Mesenchymal stem cell (in vitro differentiated cells and primary cell): ENCODE results near the gene P2RX3.

Experiments
- DNase-seq: peaks from one replicate; pipeline ENCODE4 v3.0.0-alpha.2; 2013
- H2AFZ ChIP-seq: one replicate; pipeline ENCODE4 v1.6.1; 2013; ENCODE audit warnings: low read depth, mild to moderate bottlenecking, control low read depth, inconsistent platforms, low read length, moderate library complexity
- H2AK5ac ChIP-seq: 2 replicates; pipeline ENCODE4 v1.6.1; 2013; ENCODE audit warnings: low read length, moderate library complexity, mild to moderate bottlenecking, inconsistent platforms; ENCODE audit not compliant: severe bottlenecking
- H2BK120ac ChIP-seq: one replicate; pipeline ENCODE4 v1.6.1; 2013; ENCODE audit warnings: low read depth, mild to moderate bottlenecking, inconsistent platforms, low read length, moderate library complexity
- H2BK12ac ChIP-seq, 2 experiments: one replicate each; pipeline ENCODE4 v1.6.1; 2013; ENCODE audit warnings: inconsistent platforms in 2 of 2, low read length in 2 of 2, mild to moderate bottlenecking in 2 of 2, moderate library complexity in 2 of 2, control low read depth in 1 of 2
- H2BK15ac ChIP-seq: one replicate; pipeline ENCODE4 v1.6.1; 2013; ENCODE audit warnings: mild to moderate bottlenecking, low read depth, inconsistent platforms; ENCODE audit not compliant: poor library complexity, severe bottlenecking
- H2BK5ac ChIP-seq: 2 replicates; pipeline ENCODE4 v1.6.1; 2013; ENCODE audit warnings: low read depth, mild to moderate bottlenecking, low read length, control low read depth, inconsistent platforms; ENCODE audit not compliant: poor library complexity, severe bottlenecking
- H3K14ac ChIP-seq, 2 experiments: one replicate each; pipeline ENCODE4 v1.6.1; 2013; ENCODE audit warnings: inconsistent platforms in 2 of 2, low read length in 2 of 2, control low read depth in 1 of 2, mild to moderate bottlenecking in 1 of 2, moderate library complexity in 1 of 2
- H3K18ac ChIP-seq, 2 experiments: one replicate each; pipeline ENCODE4 v1.6.1; 2013; ENCODE audit warnings: inconsistent platforms in 2 of 2, low read length in 2 of 2, control low read depth in 1 of 2, low read depth in 1 of 2, mild to moderate bottlenecking in 1 of 2
- H3K23ac ChIP-seq, 2 experiments: one replicate each; pipeline ENCODE4 v1.6.1; 2013; ENCODE audit warnings: inconsistent platforms in 2 of 2, low read length in 2 of 2, mild to moderate bottlenecking in 2 of 2, moderate library complexity in 2 of 2, control low read depth in 1 of 2
- H3K27ac ChIP-seq: 2 replicates; pipeline ENCODE4 v1.5.1; 2013; ENCODE audit warnings: mild to moderate bottlenecking, moderate library complexity, low read length, control low read depth, inconsistent platforms; ENCODE audit not compliant: poor library complexity, severe bottlenecking
- H3K27me3 ChIP-seq, 2 experiments: 2 replicates each; pipeline versions ENCODE4 v1.6.1 to v1.7.0; 2013; ENCODE audit warnings: low read length in 2 of 2, mild to moderate bottlenecking in 2 of 2, moderate library complexity in 2 of 2, control low read depth in 1 of 2, inconsistent platforms in 1 of 2; ENCODE audit not compliant: control insufficient read depth in 1 of 2, insufficient read depth in 1 of 2
- H3K36me3 ChIP-seq, 2 experiments: 2 replicates each; pipeline versions ENCODE4 v1.6.1 to v1.7.0; 2013; ENCODE audit warnings: low read length in 2 of 2, control low read depth in 1 of 2, inconsistent platforms in 1 of 2, low read depth in 1 of 2, mild to moderate bottlenecking in 1 of 2; ENCODE audit not compliant: insufficient read depth in 2 of 2, control insufficient read depth in 1 of 2
- H3K4ac ChIP-seq, 2 experiments: one replicate each; pipeline ENCODE4 v1.6.1; 2013; ENCODE audit warnings: inconsistent platforms in 2 of 2, low read length in 2 of 2, mild to moderate bottlenecking in 2 of 2, moderate library complexity in 2 of 2, control low read depth in 1 of 2, low read depth in 1 of 2
- H3K4me1 ChIP-seq: 2 replicates; pipeline ENCODE4 v1.6.1; 2013; ENCODE audit warnings: low read depth, low read length, control low read depth; ENCODE audit not compliant: control insufficient read depth, insufficient read depth
- H3K4me2 ChIP-seq: 2 replicates; pipeline ENCODE4 v1.6.1; 2013; ENCODE audit warnings: low read length, mild to moderate bottlenecking, inconsistent platforms; ENCODE audit not compliant: poor library complexity, severe bottlenecking
- H3K4me3 ChIP-seq, 2 experiments: 2 replicates each; pipeline versions ENCODE4 v1.5.1 to v1.7.0; 2013; ENCODE audit warnings: low read length in 2 of 2, mild to moderate bottlenecking in 2 of 2, control low read depth in 1 of 2, low read depth in 1 of 2; ENCODE audit not compliant: insufficient read depth in 1 of 2
- H3K79me1 ChIP-seq: replicated peaks from 2 replicates; pipeline ENCODE4 v1.6.1; 2013; ENCODE audit warnings: mild to moderate bottlenecking, control low read depth, low read length, inconsistent platforms; ENCODE audit not compliant: poor library complexity, severe bottlenecking
- H3K9ac ChIP-seq: 2 replicates; pipeline ENCODE4 v1.7.0; 2013; ENCODE audit warnings: mild to moderate bottlenecking, low read length, moderate library complexity
- H3K9me3 ChIP-seq: 2 replicates; pipeline ENCODE4 v1.7.0; 2013; ENCODE audit warnings: mild to moderate bottlenecking, low read length; ENCODE audit not compliant: control insufficient read depth
- H4K8ac ChIP-seq: one replicate; pipeline ENCODE4 v1.6.1; 2013; ENCODE audit warnings: inconsistent platforms, mild to moderate bottlenecking, low read length, moderate library complexity
- H4K91ac ChIP-seq: one replicate; pipeline ENCODE4 v1.6.1; 2013; ENCODE audit warnings: mild to moderate bottlenecking, low read length, inconsistent platforms
- WGBS: methylation state at CpG from one replicate; pipeline ENCODE4 v1.1.7; 2013; ENCODE audit warnings: mixed read lengths; 5-methylcytosine and 5-hydroxymethylcytosine counted together

P2RX3 gene

DNA sequence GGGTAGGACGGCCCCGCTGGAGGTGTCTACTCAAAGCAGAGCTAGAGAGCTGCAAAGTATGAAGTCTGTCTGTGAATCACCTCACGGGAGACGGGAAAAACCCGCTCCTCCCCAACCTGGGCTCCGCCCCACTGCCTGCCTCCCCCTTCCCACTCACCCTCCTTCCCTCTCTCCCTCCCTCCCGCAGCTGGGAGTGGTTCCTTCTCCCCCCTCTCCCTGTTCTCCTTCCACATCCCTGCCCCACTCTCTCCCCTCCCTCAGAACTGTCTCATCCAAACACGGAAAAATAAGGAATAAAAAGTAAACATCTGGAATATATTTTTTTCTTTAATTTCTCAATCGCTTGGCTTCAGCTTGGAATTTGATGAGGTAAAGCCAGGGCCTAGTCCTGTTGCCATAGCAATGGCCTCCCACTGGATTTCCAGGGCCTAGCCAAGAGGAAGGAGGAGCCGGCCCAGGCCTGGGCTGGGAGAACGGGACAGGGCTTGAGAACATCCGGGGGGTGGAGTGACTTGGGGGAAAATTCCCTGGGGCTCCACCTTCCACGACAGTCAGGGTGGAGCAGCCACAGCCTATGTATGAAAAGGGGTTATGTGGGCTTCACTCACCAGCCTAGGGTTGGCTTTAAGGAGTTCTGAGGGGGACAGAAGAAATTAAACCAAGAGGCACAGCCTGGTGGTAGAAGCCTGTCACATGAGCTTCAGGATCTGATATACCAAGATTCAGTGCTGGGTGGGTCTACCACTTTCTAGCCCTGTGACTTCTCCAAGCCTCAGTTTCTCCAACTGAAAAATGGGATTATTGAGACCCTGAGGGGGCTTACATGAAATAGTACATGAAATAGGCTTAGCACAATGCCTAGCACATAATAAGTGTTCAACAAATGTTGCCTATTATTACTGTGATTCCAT lies 15.6 kb upstream of the P2RX3 start:
- H3K36me3 ChIP-seq, result peaks cover 42 to 52% of the 10 kb centered on the region in 2 experiments
- WGBS, result 8% methylated on average over 12 of the region's 13 CpGs
- no peak overlapping the region for H3K14ac ChIP-seq

DNA sequence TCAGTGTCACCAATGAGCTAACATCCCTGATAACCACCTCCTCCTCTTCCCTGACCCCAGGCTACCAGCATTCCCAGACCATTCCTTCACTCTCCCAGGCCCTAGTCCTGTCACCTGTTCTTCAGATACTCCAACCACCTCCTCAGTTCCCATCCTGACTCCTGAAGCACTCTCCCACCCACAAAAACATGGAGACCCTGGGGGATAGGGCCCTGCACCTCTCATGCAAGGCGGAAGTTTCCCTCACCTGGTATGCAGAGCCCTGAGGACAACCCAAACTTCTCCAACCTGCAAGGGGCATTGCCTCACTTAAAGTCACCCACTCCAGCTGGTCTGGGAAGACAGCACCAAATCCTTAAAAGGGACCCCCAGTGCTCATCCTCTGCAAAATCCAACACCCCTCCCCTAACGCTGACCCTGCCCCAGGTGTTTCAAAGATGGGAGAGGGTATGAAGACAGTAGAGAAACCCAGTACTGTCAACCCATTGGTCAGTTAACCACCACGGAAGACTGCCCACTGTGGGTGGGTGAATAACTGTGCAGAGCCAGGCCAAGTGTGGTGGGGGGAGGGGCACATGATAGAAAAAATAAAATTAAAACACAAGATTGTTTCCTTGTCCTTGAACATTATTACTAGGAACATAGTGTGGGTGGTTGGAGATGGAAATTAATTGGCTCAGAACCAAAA lies 14.8 kb upstream of the P2RX3 start:
- Histone ChIP-seq H3K18ac (peak overlapping the region; percentile 29 to 97), H3K23ac (no peak overlapping the region), H2AK5ac (peak overlapping the region; percentile 94), H3K79me1 (peaks cover 18% of the 10 kb centered on the region), H2BK5ac (peak overlapping the region; percentile 84), H2BK120ac (peak overlapping the region; percentile 91), H2AFZ (no peak overlapping the region), H3K4ac (peak overlapping the region; percentile 32 to 93), H3K4me1 (peaks cover 32% of the 10 kb centered on the region), H3K14ac (peak overlapping the region in 1 of 2 experiments; percentile 19), H4K8ac (peak overlapping the region; percentile 85), H3K36me3 (peaks cover 42 to 52% of the 10 kb centered on the region in 2 experiments), H2BK15ac (peak overlapping the region; percentile 94), H3K4me2 (peak overlapping the region; percentile 92), H3K27me3 (no peaks in the 10 kb centered on the region), H3K9me3 (no peaks in the 10 kb centered on the region), H3K9ac (peak overlapping the region; percentile 97), H3K27ac (peak overlapping the region; percentile 78), H4K91ac (peak overlapping the region; percentile 84), H3K4me3 (peak overlapping the region; percentile 81 to 97), H2BK12ac (peak overlapping the region in 1 of 2 experiments; percentile 86)
- peak; percentile 66 for DNase-seq
- 88% methylated on average over 1 of the region's 3 CpGs for WGBS

More for the DNA sequence above, 15.6 kb upstream of the P2RX3 start:
- peak overlapping the region; percentile 75 to 80 for H3K18ac ChIP-seq
- peak overlapping the region; percentile 77 for H3K4me2 ChIP-seq
- peak overlapping the region; percentile 84 for H4K91ac ChIP-seq
- H3K4ac ChIP-seq, result peak overlapping the region; percentile 44 to 93
- peak overlapping the region; percentile 73 for H2BK15ac ChIP-seq
- peak overlapping the region; percentile 89 for H2BK120ac ChIP-seq
- H2BK5ac ChIP-seq, result peak overlapping the region; percentile 63
- peak overlapping the region; percentile 86 for H2BK12ac ChIP-seq
- H3K27me3 ChIP-seq, result no peaks in the 10 kb centered on the region
- H2AFZ ChIP-seq, result no peak overlapping the region
- H4K8ac ChIP-seq, result peak overlapping the region; percentile 67
- H3K4me3 ChIP-seq, result peak overlapping the region in 1 of 2 experiments; percentile 97
- peaks cover 36% of the 10 kb centered on the region for H3K4me1 ChIP-seq
- peak overlapping the region; percentile 78 for H3K27ac ChIP-seq
- DNase-seq, result peak; percentile 99
- no peaks in the 10 kb centered on the region for H3K9me3 ChIP-seq
- peak overlapping the region; percentile 42 for H2AK5ac ChIP-seq
- peaks cover 22% of the 10 kb centered on the region for H3K79me1 ChIP-seq
- H3K23ac ChIP-seq, result no peak overlapping the region
- peak overlapping the region; percentile 97 for H3K9ac ChIP-seq

DNA sequence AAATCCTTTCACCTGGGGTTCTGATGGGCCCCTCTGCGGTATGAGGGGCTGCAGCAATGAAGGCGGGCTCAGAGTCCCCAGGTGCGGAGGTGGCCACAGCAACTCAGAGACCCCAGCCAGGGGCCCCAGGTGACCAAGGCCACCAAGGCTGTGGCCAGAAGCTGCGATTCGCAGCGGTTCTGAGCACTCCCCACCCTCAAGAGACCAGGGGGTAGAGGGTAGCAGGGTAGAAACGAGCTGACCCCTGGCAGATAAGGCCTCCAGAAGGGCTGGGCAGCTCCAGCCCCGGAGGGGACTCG lies 14.3 kb upstream of the P2RX3 start:
- H3K4me1 ChIP-seq, result peaks cover 30% of the 10 kb centered on the region
- DNase-seq, result no peak
- peak overlapping the region; percentile 84 for H2BK5ac ChIP-seq
- peak overlapping the region; percentile 92 for H3K4me2 ChIP-seq
- H3K14ac ChIP-seq, result peak overlapping the region; percentile 19 to 87
- H2AK5ac ChIP-seq, result peak overlapping the region; percentile 94
- WGBS, result 2% methylated on average over 9 of the region's 9 CpGs
- peaks cover 20% of the 10 kb centered on the region for H3K79me1 ChIP-seq
- H3K36me3 ChIP-seq, result peaks cover 40 to 53% of the 10 kb centered on the region in 2 experiments
- H3K23ac ChIP-seq, result peak overlapping the region in 1 of 2 experiments; percentile 90
- H4K91ac ChIP-seq, result peak overlapping the region; percentile 83
- H2BK120ac ChIP-seq, result peak overlapping the region; percentile 91
- peak overlapping the region; percentile 96 to 97 for H3K18ac ChIP-seq
- H3K4me3 ChIP-seq, result peak overlapping the region; percentile 81 to 97
- H3K27ac ChIP-seq, result peak overlapping the region; percentile 78
- peak overlapping the region; percentile 97 for H3K9ac ChIP-seq
- H4K8ac ChIP-seq, result peak overlapping the region; percentile 56
- H2BK15ac ChIP-seq, result peak overlapping the region; percentile 94
- H3K27me3 ChIP-seq, result no peaks in the 10 kb centered on the region
- H2BK12ac ChIP-seq, result peak overlapping the region; percentile 71 to 83
- no peak overlapping the region for H2AFZ ChIP-seq
- H3K9me3 ChIP-seq, result no peaks in the 10 kb centered on the region
- H3K4ac ChIP-seq, result peak overlapping the region; percentile 32 to 93
